K562 (cell line): ENCODE measurements around the gene NKAPL. TPM values are rescaled to one million over a fixed set of nuclear protein-coding genes. Genes with fewer than 3 reads are reported as not detected.

Experiments used
- ATF7 ChIP-seq: fragments of 450-650 bp; IDR thresholded peaks from 2 replicates; pipeline ENCODE4 v1.7.1; 2014; ENCODE audit warnings: mild to moderate bottlenecking, moderate library complexity
- CREBBP ChIP-seq: IDR thresholded peaks from one replicate; pipeline ENCODE4 v1.6.1; 2012; ENCODE audit warnings: low read depth, mild to moderate bottlenecking, control low read depth, inconsistent platforms, low read length
- DLX4 ChIP-seq: fragments of 250-450 bp; sonication (Bioruptor Pico); IDR thresholded peaks from 2 replicates; pipeline ENCODE4 v1.6.1; 2021; ENCODE audit warnings: mild to moderate bottlenecking
- HBP1 ChIP-seq: fragments of 450-650 bp; formaldehyde crosslinking; IDR thresholded peaks from 2 replicates; pipeline ENCODE4 v1.4.0; 2022; ENCODE audit warnings: missing genetic modification characterization
- HINFP ChIP-seq: fragments of 450-650 bp; conservative IDR thresholded peaks from 2 replicates; pipeline ENCODE4 v1.6.1; 2016; ENCODE audit warnings: missing genetic modification characterization, low read depth, mild to moderate bottlenecking, control low read depth, missing compliant biosample characterization
- L3MBTL2 ChIP-seq: fragments of 450-650 bp; IDR thresholded peaks from 2 replicates; pipeline ENCODE4 v1.6.1; 2016; ENCODE audit warnings: mild to moderate bottlenecking, moderate library complexity
- NR3C1 ChIP-seq: sonication (generic); formaldehyde crosslinking; IDR thresholded peaks from 2 replicates; pipeline ENCODE4 v1.8.1; 2022; ENCODE audit warnings: missing genetic modification reagents
- RCOR1 ChIP-seq, 2 experiments: IDR thresholded peaks; 2 replicates each; pipeline ENCODE4 v1.6.1; 2012; ENCODE audit warnings: low read depth in 2 of 2, low read length in 2 of 2, borderline replicate concordance in 1 of 2, improper control_type of control experiment in 1 of 2
- SAFB ChIP-seq: fragments of 200-400 bp; formaldehyde crosslinking; IDR thresholded peaks from 2 replicates; pipeline ENCODE4 v1.6.1; 2017; ENCODE audit warnings: low read depth, low read length, borderline replicate concordance
- SETDB1 ChIP-seq: IDR thresholded peaks from one replicate; pipeline ENCODE4 v1.6.1; 2012; ENCODE audit warnings: low read length, control low read depth, inconsistent platforms
- SRF ChIP-seq, 2 experiments: fragments of 250-450, 450-650 bp in 1 of 2; sonication (Bioruptor Pico) in 1 of 2; sonication (generic) in 1 of 2; formaldehyde crosslinking; IDR thresholded peaks; 2 replicates each; pipeline versions ENCODE4 v1.5.0 to v1.5.1; 2020 to 2022; ENCODE audit warnings: mild to moderate bottlenecking in 1 of 2, missing genetic modification reagents in 1 of 2
- THAP7 ChIP-seq: fragments of 250-450 bp; sonication (Bioruptor Pico); IDR thresholded peaks from 2 replicates; pipeline ENCODE4 v1.5.0; 2021
- ZC3H8 ChIP-seq: fragments of 450-650 bp; IDR thresholded peaks from 2 replicates; pipeline ENCODE4 v1.6.1; 2017
- ZNF24 ChIP-seq: fragments of 450-650 bp; IDR thresholded peaks from 2 replicates; pipeline ENCODE4 v1.6.1; 2016
- ZNF263 ChIP-seq: sonication (generic); formaldehyde crosslinking; IDR thresholded peaks from 2 replicates; pipeline ENCODE4 v1.8.0; 2022; ENCODE audit warnings: mild to moderate bottlenecking, missing genetic modification reagents, borderline replicate concordance
- ZNF518B ChIP-seq: fragments of 250-450 bp; sonication (Bioruptor Pico); IDR thresholded peaks from 2 replicates; pipeline ENCODE4 v1.5.0; 2021; ENCODE audit warnings: mild to moderate bottlenecking, moderate library complexity
- polyA plus RNA-seq, 8 experiments: library from polyadenylated mRNA; depleted of rRNA in 4 of 8; stranded (reverse) in 5 of 8; unstranded in 3 of 8; fragments of >200 nt; fragmentation: Nextera tagmentation in 2 of 8; fragmentation: Illumina TruSeq in 1 of 8; extraction: Ambion mirVana in 2 of 8; extraction: Trizol in 1 of 8; gene quantifications; 2 replicates each; pipeline versions ENCODE4 v1.2.1 to v1.2.3, GENCODE V29; 2011 to 2014; ENCODE audit warnings: inconsistent platforms in 1 of 8, missing spikeins in 1 of 8
- total RNA-seq, 7 experiments: library from RNA; depleted of rRNA in 6 of 7; stranded (reverse); fragments of >200 nt in 6 of 7; fragmentation: Illumina TruSeq in 2 of 7; extraction: Trizol in 2 of 7; gene quantifications; 2 replicates each; pipeline versions ENCODE4 v1.2.1 to v1.2.3, GENCODE V29; 2011 to 2021; ENCODE audit warnings: low replicate concordance in 1 of 7
- TF ChIP-seq, protein P1 (sequence below): fragments of 250-450 bp; sonication (Bioruptor Pico); IDR thresholded peaks from 2 replicates; pipeline ENCODE4 v1.4.0; 2020; ENCODE audit warnings: mild to moderate bottlenecking

NKAPL gene
- total and polyA plus RNA-seq, 9 of the 15 experiments (the other 6 are each of a cell fraction or from before 2014, with no cell fraction given) = not detected

DNA sequence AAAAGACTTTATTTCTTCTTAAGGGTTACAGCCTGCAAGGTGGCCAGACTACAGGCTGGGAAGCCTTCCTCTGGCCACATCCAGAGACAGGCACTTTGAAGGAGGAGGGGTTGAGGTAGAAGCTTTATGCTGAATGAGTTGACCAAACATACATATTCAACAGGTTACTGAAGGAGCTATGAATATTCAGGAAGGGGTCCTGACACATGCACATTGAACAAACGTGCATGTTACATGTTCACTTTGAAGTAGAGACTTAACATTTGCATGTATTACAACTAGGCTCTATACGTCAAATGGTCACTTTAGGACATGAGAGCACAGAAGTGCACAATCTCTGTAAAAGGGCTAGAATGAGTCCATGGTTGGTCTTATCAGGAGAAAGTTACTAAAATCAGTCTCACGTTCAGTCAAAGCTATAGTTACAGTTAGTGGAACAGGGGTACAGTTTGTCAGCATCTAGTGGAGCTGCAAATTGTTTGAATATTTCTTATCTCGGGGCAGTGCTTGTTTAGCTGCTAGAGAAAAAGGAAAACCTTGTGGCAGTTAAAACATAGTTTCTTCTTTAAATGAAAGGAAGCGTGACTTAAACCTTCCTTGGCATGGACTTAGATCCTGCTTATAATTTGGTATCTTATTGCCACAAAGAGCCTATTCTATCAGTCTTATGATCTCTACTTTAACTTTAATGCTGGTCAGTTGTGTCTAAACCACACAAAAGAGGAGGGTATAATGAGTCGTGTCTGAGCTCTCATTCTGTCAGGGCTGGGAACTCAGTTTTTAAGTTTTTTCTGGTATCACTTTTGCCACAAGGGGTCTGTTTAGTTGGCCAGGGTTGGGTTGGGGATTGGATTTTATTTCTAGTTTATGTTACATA is 38.6 kb upstream of the NKAPL start (continued):
- TF ChIP-seq HBP1 (CRISPR knock-in tag) (peak; percentile 98), SRF (CRISPR knock-in tag; IDR thresholded peaks at IDR 0.05) (peak in 1 of 2 experiments; percentile 69; a peak in 2 of 4 replicates), SETDB1 (no peak), HINFP (tag) (no peak), DLX4 (CRISPR knock-in tag) (no peak), ZNF263 (CRISPR knock-in tag) (no peak), SAFB (no peak), L3MBTL2 (peak; percentile 76), ZNF518B (CRISPR knock-in tag) (no peak), THAP7 (CRISPR knock-in tag) (no peak), RCOR1 (IDR thresholded peaks at IDR 0.05; ENCODE audit: borderline replicate concordance in 1 of 2, low read depth in 2 of 2, low read length in 2 of 2) (no peak), CREBBP (no peak), ZNF24 (no peak), NR3C1 (CRISPR knock-in tag) (no peak), ZC3H8 (peak; percentile 97), ATF7 (peak; percentile 15; the same call in 1 of the 2 replicates)
- TF ChIP-seq, protein P1, sequence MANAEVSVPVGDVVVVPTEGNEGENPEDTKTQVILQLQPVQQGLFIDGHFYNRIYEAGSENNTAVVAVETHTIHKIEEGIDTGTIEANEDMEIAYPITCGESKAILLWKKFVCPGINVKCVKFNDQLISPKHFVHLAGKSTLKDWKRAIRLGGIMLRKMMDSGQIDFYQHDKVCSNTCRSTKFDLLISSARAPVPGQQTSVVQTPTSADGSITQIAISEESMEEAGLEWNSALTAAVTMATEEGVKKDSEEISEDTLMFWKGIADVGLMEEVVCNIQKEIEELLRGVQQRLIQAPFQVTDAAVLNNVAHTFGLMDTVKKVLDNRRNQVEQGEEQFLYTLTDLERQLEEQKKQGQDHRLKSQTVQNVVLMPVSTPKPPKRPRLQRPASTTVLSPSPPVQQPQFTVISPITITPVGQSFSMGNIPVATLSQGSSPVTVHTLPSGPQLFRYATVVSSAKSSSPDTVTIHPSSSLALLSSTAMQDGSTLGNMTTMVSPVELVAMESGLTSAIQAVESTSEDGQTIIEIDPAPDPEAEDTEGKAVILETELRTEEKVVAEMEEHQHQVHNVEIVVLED (CRISPR knock-in tag) = no peak
